SK-N-SH treated with all-trans-retinoic acid at 6 μM for 48 hours (cell line): Measurements from ENCODE around the gene MYO15B.

Experiments used
- ARNTL ChIP-seq: fragments of 450-650 bp; formaldehyde crosslinking; IDR thresholded peaks from 2 replicates; pipeline ENCODE4 v1.5.0; 2020; ENCODE audit warnings: low read depth, mild to moderate bottlenecking, moderate library complexity, borderline replicate concordance
- CSDC2 ChIP-seq: fragments of 250-450 bp; sonication (Bioruptor Pico); IDR thresholded peaks from 2 replicates; pipeline ENCODE4 v1.5.0; 2020; ENCODE audit warnings: mild to moderate bottlenecking, moderate library complexity
- SNAI2 ChIP-seq: fragments of 250-450 bp; sonication (Bioruptor Pico); IDR thresholded peaks from 2 replicates; pipeline ENCODE4 v1.5.0; 2020; ENCODE audit warnings: mild to moderate bottlenecking, moderate library complexity
- ZFP30 ChIP-seq: fragments of 450-650 bp; formaldehyde crosslinking; IDR thresholded peaks from 2 replicates; pipeline ENCODE4 v1.5.0; 2022; ENCODE audit warnings: mild to moderate bottlenecking, moderate library complexity
- ZNF565 ChIP-seq: fragments of 450-650 bp; formaldehyde crosslinking; conservative IDR thresholded peaks from 2 replicates; pipeline ENCODE4 v1.5.0; 2020; ENCODE audit warnings: low read depth, mild to moderate bottlenecking, moderate library complexity

GRCh38 chr17:75595920-75596313 lies 8.3 kb downstream of the MYO15B start:
- no peak for TF ChIP-seq ZFP30
- no peak for TF ChIP-seq ARNTL
- no peak for TF ChIP-seq SNAI2 (CRISPR knock-in tag)
- no peak for TF ChIP-seq ZNF565
- no peak for TF ChIP-seq CSDC2
